ENCODE results near the gene PLCD1.
"Not testable (repeated sequence)": the region's sequence is repeated elsewhere in the genome, so short reads cannot be mapped to it uniquely, and the experiment has no call there.

Gene PLCD1

DNA sequence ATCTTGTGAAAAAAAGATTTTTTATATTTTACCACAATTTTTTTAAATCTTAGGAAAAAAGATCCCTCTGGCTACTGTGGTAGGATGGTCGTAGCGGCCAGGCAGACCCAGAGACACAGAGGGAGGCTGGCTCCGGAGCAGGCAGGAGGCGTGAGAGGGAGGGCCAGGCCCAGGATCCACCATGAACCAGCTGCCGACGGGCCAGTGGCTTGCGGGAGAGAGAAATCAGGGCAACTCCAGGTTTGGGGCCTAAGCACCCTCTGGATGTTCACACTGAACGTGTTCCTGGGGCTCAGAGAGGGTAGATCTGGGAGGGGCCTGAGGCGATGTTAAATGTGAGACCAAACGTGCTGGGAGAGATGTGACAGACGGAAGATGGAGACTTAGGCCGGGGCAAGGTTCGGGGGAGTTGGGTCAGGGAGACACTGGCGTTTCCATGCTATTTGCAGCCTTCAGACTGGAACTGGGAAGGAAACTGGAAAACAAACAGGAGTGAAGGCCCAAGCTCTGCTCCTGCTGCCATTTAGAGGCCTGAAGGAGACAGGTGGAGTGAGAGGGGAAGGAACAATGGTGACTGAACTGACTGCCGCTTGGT, 40.4 kb downstream of the PLCD1 start:
- H3K4me3 ChIP-seq (ENCODE audit: low read length), result no peak overlapping the region
- no peak for DNase-seq (ENCODE audit: low read depth)
- TF ChIP-seq, protein P1, sequence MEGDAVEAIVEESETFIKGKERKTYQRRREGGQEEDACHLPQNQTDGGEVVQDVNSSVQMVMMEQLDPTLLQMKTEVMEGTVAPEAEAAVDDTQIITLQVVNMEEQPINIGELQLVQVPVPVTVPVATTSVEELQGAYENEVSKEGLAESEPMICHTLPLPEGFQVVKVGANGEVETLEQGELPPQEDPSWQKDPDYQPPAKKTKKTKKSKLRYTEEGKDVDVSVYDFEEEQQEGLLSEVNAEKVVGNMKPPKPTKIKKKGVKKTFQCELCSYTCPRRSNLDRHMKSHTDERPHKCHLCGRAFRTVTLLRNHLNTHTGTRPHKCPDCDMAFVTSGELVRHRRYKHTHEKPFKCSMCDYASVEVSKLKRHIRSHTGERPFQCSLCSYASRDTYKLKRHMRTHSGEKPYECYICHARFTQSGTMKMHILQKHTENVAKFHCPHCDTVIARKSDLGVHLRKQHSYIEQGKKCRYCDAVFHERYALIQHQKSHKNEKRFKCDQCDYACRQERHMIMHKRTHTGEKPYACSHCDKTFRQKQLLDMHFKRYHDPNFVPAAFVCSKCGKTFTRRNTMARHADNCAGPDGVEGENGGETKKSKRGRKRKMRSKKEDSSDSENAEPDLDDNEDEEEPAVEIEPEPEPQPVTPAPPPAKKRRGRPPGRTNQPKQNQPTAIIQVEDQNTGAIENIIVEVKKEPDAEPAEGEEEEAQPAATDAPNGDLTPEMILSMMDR (IDR thresholded peaks at IDR 0.05; ENCODE audit: insufficient read depth, low read depth, low read length, missing control alignments), result no peak

DNA sequence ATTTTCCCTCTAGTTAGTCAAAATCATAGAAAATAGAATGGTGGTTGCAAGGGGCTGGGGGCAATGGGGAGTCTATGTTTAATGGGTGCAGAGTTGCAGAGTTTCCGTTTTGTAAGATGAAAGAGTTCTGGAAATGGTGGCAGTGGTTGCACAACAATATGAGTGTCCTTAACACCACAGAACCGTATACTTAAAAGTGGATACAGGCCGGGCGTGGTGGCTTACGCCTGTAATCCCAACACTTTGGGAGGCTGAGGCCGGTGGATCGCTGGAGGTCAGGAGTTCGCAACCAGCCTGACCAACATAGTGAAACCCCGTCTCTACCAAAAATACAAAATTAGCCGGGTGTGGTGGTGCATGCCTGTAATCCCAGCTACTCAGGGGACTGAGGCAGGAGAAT, 41.1 kb downstream of the PLCD1 start:
- not testable (repeated sequence) for DNase-seq (ENCODE audit: low read depth); H3K4me3 ChIP-seq (ENCODE audit: low read length)

DNA sequence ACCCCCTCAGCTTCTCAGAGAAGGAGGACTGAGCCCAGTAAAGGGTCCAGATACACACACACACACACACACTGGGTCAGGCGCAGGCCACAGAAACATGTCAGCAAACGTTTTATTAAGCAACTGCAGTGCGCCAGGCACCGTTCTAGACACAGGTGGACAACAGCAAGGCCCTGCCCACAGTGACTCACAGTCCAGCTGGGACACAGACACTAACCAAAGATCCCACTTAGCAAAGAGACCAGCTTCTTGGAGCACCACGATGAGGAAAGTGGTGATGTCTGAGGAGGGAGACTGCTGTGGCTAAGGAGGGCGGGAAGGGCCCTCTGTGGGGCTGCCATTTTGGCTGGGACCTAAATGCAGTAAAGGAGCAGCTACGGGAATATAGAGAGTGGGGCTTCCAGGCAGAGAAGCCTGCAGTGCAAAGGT, 41.7 kb downstream of the PLCD1 start:
- DNase-seq (ENCODE audit: low read depth), result peak; percentile 31
- TF ChIP-seq, protein P1 (IDR thresholded peaks at IDR 0.05; ENCODE audit: insufficient read depth, low read depth, low read length, missing control alignments), result no peak
- no peak overlapping the region for H3K4me3 ChIP-seq (ENCODE audit: low read length)

DNA sequence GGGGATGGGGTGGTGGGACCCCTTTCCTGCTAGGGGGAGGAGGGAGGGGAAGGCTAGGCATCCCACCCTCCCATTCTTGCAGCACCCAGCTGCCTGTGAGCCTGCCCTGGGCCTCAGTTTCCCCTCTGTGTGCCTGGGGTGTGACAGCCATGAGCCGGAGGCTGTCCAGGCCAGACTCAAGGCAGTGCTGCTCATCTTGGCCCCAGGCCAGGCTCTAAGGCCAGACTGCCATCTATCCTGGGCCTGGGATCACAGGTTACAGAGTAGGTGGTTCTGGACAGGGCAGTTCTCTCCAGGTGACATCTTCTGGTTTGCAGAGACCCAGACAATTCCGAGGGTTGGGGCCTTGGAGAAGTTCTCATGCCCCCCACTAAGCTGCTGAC, 42.1 kb downstream of the PLCD1 start:
- TF ChIP-seq, protein P1 (IDR thresholded peaks at IDR 0.05; ENCODE audit: insufficient read depth, low read depth, low read length, missing control alignments), result no peak
- H3K4me3 ChIP-seq (ENCODE audit: low read length), result no peak overlapping the region
- DNase-seq (ENCODE audit: low read depth), result no peak

DNA sequence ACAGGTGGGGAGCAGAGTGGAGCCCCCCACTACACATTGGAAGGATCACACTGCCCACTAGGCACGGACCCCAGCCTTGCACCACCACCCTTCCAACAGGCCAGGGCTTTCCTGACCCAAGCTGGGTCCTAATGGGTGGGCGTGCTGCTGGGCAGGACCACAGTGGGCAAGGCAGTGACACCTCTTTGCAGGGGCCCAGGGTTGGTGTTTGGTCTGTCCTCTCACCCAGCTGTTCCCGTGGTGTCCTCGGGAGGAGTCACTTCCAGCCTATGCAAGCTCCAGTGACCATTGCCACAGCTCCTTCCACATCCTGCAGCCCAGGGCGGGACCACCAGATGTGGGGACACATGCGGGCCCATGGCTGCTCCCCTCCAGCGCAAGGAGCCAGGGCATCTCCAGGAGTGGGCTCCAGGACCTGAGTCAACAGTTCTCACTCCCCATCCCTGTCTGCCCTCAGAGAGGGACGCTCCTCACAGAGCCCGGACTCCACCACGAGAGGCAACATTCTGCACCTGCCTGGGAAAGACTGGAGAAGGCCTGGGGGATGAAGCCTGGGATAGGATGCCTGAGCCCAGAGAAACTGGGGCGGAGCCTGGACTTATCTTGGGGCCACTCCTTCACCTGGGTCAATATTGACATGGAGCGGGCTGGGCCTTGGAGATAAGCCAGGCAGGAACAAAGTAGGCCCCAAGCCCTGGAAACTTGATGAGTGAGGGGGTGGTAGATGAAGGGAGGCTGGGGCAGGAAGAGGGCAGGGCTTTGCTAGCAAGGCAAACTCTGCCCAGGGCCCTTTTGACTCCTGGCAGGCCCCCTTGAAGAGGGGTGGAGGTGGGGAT, 42.7 kb downstream of the PLCD1 start:
- peak; percentile 72 for DNase-seq (ENCODE audit: low read depth)
- H3K4me3 ChIP-seq (ENCODE audit: low read length), result no peak overlapping the region
- TF ChIP-seq, protein P1 (IDR thresholded peaks at IDR 0.05; ENCODE audit: insufficient read depth, low read depth, low read length, missing control alignments), result no peak

DNA sequence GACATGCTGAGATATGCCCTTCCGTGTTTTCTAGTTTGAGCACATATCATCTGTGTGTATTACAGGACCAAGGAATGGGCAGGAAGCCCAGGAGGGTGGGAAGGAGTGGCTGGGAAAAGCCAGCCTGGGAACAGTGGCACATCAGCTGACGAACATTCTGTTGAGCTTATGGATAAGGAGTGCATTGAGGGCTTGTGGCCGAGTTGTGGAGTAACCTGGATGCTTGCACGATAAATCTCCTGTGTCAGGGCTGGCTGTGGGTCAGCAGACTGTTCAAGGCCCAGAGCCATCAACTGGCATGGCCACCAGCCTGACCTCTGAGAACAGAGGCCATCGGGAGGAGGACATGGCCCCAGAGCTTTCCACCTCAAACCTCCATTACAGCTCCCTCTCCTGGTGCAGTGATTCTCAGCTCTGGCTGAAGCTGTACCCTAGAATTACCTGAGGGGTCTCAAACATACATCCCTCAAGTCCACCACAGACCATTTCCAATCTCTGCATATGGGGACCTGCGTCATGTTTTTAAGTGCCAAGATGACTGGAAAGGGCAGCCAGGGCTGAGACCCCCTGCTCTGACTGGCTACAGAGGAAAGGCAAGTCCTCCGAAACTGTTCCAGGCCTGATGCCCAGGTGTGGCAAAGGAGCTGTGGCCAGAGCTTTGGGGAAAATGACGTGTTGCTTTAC, 43.7 kb downstream of the PLCD1 start:
- TF ChIP-seq, protein P1 (IDR thresholded peaks at IDR 0.05; ENCODE audit: insufficient read depth, low read depth, low read length, missing control alignments), result peak; percentile 2
- DNase-seq (ENCODE audit: low read depth), result peak; percentile 35
- H3K4me3 ChIP-seq (ENCODE audit: low read length), result no peak overlapping the region

DNA sequence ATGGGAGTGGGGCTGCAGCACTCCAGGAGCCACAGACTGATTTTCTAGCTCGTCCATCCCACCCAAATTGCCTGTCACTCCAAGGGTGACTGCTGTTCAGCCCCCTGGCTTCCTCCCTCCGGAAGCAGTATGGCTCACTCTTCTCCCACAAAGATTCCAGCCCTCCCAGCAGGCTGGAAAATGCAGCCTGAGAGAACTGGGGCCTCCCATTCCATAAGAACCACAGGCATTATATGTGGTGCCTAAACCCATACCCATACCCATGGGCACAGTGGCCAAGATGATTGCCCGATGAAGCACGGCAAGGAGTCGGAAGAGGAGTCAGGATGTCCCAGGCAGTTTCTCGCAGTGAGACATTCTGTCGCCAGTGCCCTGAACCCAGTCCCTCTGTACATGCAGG, 44.8 kb downstream of the PLCD1 start:
- no peak overlapping the region for H3K4me3 ChIP-seq (ENCODE audit: low read length)
- TF ChIP-seq, protein P1 (IDR thresholded peaks at IDR 0.05; ENCODE audit: insufficient read depth, low read depth, low read length, missing control alignments), result no peak
- DNase-seq (ENCODE audit: low read depth), result no peak

All from epithelial cell of esophagus (primary cell).